Choroid plexus epithelial cell (primary cell): ENCODE data around the gene ISM1.
A peak's percentile ranks its signal among the peaks of the same experiment; 100 is the strongest.

Experiments used
- DNase-seq: peaks from one replicate; pipeline ENCODE4 v3.0.0-alpha.2; 2010; ENCODE audit warnings: low read depth
- H3K4me3 ChIP-seq: 2 replicates; pipeline ENCODE4 v1.5.1; 2011; ENCODE audit warnings: low read depth, mild to moderate bottlenecking, control low read depth, low read length, moderate library complexity
- CTCF ChIP-seq: conservative IDR thresholded peaks from 2 replicates; pipeline ENCODE4 v1.5.1; 2011; ENCODE audit warnings: low read depth, mild to moderate bottlenecking, control low read depth, inconsistent platforms, low read length, moderate library complexity

The ISM1 gene

DNA sequence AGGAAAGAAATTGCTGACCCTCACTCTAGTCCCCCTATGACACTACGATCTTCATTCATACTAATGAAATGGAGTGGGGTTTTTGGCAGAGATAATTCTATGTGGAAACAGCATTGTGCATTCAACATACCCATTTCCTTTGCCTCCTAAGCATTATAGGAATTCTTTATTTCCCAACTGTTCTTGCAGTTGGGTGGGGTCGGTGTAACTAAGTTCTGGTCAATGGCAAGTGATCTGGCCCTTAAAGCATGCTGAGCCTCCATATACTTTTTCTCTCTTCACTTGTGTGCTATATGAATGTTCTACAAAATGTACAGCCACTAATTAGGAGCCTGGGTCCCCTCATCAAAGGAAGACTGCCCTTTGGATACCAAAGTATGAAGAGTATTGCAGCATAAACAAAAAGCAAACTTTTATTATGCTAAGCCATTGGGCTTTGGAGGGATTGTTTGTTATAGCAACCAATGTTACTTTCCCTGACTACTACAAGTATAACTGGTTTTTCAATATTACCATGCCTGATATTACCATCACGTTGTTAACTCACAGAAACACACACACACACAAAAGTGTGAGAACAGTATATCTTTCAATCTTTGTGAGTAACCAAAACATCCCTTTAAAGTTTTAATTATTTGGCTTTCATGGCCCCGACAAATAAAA is 9.0 kb upstream of the ISM1 start:
- TF ChIP-seq CTCF, result no peak
- no peak overlapping the region for H3K4me3 ChIP-seq
- DNase-seq, result no peak

DNA sequence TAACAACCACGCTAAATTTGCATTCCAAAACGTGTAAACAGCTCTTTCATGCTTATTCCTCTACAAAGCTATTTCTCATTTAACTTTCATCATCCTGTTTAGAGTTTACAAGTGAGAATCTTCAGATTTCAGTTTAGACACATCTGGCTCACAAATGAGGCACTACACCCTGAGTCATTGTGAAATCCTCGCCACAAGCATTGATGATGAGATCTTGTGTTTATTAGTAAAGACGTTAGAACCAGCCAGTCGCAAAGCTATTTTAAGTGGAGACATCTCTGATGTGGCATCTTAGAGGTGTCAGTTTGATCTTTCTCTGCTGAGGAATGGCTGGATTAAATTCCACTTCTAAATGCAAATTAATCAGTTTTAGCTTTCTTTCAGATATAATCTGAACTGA is 8.3 kb upstream of the ISM1 start:
- no peak for TF ChIP-seq CTCF
- DNase-seq, result no peak
- no peak overlapping the region for H3K4me3 ChIP-seq

DNA sequence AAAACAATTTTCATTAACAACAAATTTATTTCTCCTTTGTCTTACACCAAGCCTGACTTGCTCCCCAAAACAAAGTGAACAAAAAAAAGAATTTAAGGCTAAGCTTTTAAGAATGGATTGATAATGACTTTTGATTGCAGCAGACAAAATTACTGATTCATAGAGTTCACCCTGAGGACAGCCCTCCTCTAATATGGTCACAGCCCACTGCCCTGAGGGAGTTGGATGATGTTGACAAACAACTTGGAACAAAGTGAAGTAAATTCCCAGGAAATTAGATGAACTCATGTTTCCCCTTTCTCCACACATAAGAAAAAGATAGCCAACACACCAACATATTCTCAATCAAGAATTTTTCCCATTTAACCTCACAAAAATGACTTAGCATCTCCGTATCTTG is 7.7 kb upstream of the ISM1 start:
- no peak for TF ChIP-seq CTCF
- no peak overlapping the region for H3K4me3 ChIP-seq
- DNase-seq, result no peak

- TF ChIP-seq CTCF, result no peak
- H3K4me3 ChIP-seq, result no peak overlapping the region
- DNase-seq, result no peak
Measured at GRCh38 chr20:13216533-13216932, 4.5 kb upstream of the ISM1 start.

GRCh38 chr20:13219327-13220193 is 1.5 kb upstream of the ISM1 start:
- TF ChIP-seq CTCF, result no peak
- no peak for DNase-seq
- no peak overlapping the region for H3K4me3 ChIP-seq

- peak; percentile 20 for DNase-seq
- peak overlapping the region; percentile 45 for H3K4me3 ChIP-seq
- no peak for TF ChIP-seq CTCF
Measured at GRCh38 chr20:13220194-13220903, 725 bp upstream of the ISM1 start.
